ENCODE data around the gene ITPRIPL2. TPM values are rescaled to one million over a fixed set of nuclear protein-coding genes. Genes with fewer than 3 reads are reported as not detected.

The ITPRIPL2 gene
- total and polyA plus RNA-seq, 9 donors, result 12.9 to 40.6 (median 22.0) TPM

- no peaks in the 10 kb centered on the region for H3K36me3 ChIP-seq (ENCODE audit: control insufficient read depth, insufficient read depth, low read length)
- DNase-seq, result no peak
- H3K27ac ChIP-seq (ENCODE audit: low read length), result no peak overlapping the region
- H3K9me3 ChIP-seq (replicated peaks; ENCODE audit: control insufficient read depth, low read depth, low read length), result no peaks in the 10 kb centered on the region
- H3K4me1 ChIP-seq (ENCODE audit: control insufficient read depth, insufficient read depth, low read length), result no peaks in the 10 kb centered on the region
- no CpG with 5 or more reads among the region's 2 CpGs for WGBS (ENCODE audit: insufficient coverage)
- H3K4me3 ChIP-seq (ENCODE audit: low read length), result no peak overlapping the region
- H3K27me3 ChIP-seq (ENCODE audit: control insufficient read depth, insufficient read depth, low read length), result no peaks in the 10 kb centered on the region
Observed at GRCh38 chr16:19092653-19093410, 20.9 kb upstream of the ITPRIPL2 start.

- H3K4me1 ChIP-seq (ENCODE audit: control insufficient read depth, insufficient read depth, low read length), result no peaks in the 10 kb centered on the region
- no peaks in the 10 kb centered on the region for H3K9me3 ChIP-seq (replicated peaks; ENCODE audit: control insufficient read depth, low read depth, low read length)
- H3K4me3 ChIP-seq (ENCODE audit: low read length), result no peak overlapping the region
- H3K27me3 ChIP-seq (ENCODE audit: control insufficient read depth, insufficient read depth, low read length), result no peaks in the 10 kb centered on the region
- WGBS (ENCODE audit: insufficient coverage), result 63% methylated on average over 13 of the region's 15 CpGs
- no peak overlapping the region for H3K27ac ChIP-seq (ENCODE audit: low read length)
- no peak for DNase-seq
- H3K36me3 ChIP-seq (ENCODE audit: control insufficient read depth, insufficient read depth, low read length), result no peaks in the 10 kb centered on the region
Observed at GRCh38 chr16:19093631-19094541, 19.9 kb upstream of the ITPRIPL2 start.

- H3K4me3 ChIP-seq (ENCODE audit: low read length), result no peak overlapping the region
Observed at GRCh38 chr16:19094542-19095365, 19.0 kb upstream of the ITPRIPL2 start.

GRCh38 chr16:19095654-19096053, 18.1 kb upstream of the ITPRIPL2 start:
- H3K36me3 ChIP-seq (ENCODE audit: control insufficient read depth, insufficient read depth, low read length), result no peaks in the 10 kb centered on the region
- no peaks in the 10 kb centered on the region for H3K27me3 ChIP-seq (ENCODE audit: control insufficient read depth, insufficient read depth, low read length)
- no peak for DNase-seq
- no peak overlapping the region for H3K27ac ChIP-seq (ENCODE audit: low read length)
- no peaks in the 10 kb centered on the region for H3K4me1 ChIP-seq (ENCODE audit: control insufficient read depth, insufficient read depth, low read length)
- no peak overlapping the region for H3K4me3 ChIP-seq (ENCODE audit: low read length)
- no peaks in the 10 kb centered on the region for H3K9me3 ChIP-seq (replicated peaks; ENCODE audit: control insufficient read depth, low read depth, low read length)
- 100% methylated on average over 1 of the region's 5 CpGs for WGBS (ENCODE audit: insufficient coverage)

More at GRCh38 chr16:19094542-19095365, 19.0 kb upstream of the ITPRIPL2 start:
- no peak for DNase-seq
- no peak overlapping the region for H3K27ac ChIP-seq (ENCODE audit: low read length)
- 60% methylated on average over 2 of the region's 11 CpGs for WGBS (ENCODE audit: insufficient coverage)
- no peaks in the 10 kb centered on the region for H3K27me3 ChIP-seq (ENCODE audit: control insufficient read depth, insufficient read depth, low read length)
- no peaks in the 10 kb centered on the region for H3K4me1 ChIP-seq (ENCODE audit: control insufficient read depth, insufficient read depth, low read length)
- H3K9me3 ChIP-seq (replicated peaks; ENCODE audit: control insufficient read depth, low read depth, low read length), result no peaks in the 10 kb centered on the region
- H3K36me3 ChIP-seq (ENCODE audit: control insufficient read depth, insufficient read depth, low read length), result no peaks in the 10 kb centered on the region

GRCh38 chr16:19098173-19098572, 15.6 kb upstream of the ITPRIPL2 start:
- no peak overlapping the region for H3K4me3 ChIP-seq (ENCODE audit: low read length)
- no peaks in the 10 kb centered on the region for H3K27me3 ChIP-seq (ENCODE audit: control insufficient read depth, insufficient read depth, low read length)
- DNase-seq, result no peak
- no CpG with 5 or more reads among the region's 1 CpG for WGBS (ENCODE audit: insufficient coverage)
- no peaks in the 10 kb centered on the region for H3K36me3 ChIP-seq (ENCODE audit: control insufficient read depth, insufficient read depth, low read length)
- H3K27ac ChIP-seq (ENCODE audit: low read length), result no peak overlapping the region
- H3K4me1 ChIP-seq (ENCODE audit: control insufficient read depth, insufficient read depth, low read length), result no peaks in the 10 kb centered on the region
- no peaks in the 10 kb centered on the region for H3K9me3 ChIP-seq (replicated peaks; ENCODE audit: control insufficient read depth, low read depth, low read length)

- Histone ChIP-seq H3K4me1 (ENCODE audit: control insufficient read depth, insufficient read depth, low read length) (no peaks in the 10 kb centered on the region), H3K9me3 (replicated peaks; ENCODE audit: control insufficient read depth, low read depth, low read length) (no peaks in the 10 kb centered on the region), H3K27ac (ENCODE audit: low read length) (no peak overlapping the region), H3K27me3 (ENCODE audit: control insufficient read depth, insufficient read depth, low read length) (no peaks in the 10 kb centered on the region), H3K4me3 (ENCODE audit: low read length) (no peak overlapping the region), H3K36me3 (ENCODE audit: control insufficient read depth, insufficient read depth, low read length) (no peaks in the 10 kb centered on the region)
- no peak for DNase-seq
- 58% methylated on average over 4 of the region's 16 CpGs for WGBS (ENCODE audit: insufficient coverage)
Observed at GRCh38 chr16:19102187-19102872, 11.4 kb upstream of the ITPRIPL2 start.

- DNase-seq, result no peak
- no peaks in the 10 kb centered on the region for H3K9me3 ChIP-seq (replicated peaks; ENCODE audit: control insufficient read depth, low read depth, low read length)
- no peak overlapping the region for H3K4me3 ChIP-seq (ENCODE audit: low read length)
- no peaks in the 10 kb centered on the region for H3K36me3 ChIP-seq (ENCODE audit: control insufficient read depth, insufficient read depth, low read length)
- H3K27me3 ChIP-seq (ENCODE audit: control insufficient read depth, insufficient read depth, low read length), result no peaks in the 10 kb centered on the region
- WGBS (ENCODE audit: insufficient coverage), result 86% methylated on average over 1 of the region's 5 CpGs
- H3K4me1 ChIP-seq (ENCODE audit: control insufficient read depth, insufficient read depth, low read length), result no peaks in the 10 kb centered on the region
- H3K27ac ChIP-seq (ENCODE audit: low read length), result no peak overlapping the region
Observed at GRCh38 chr16:19104607-19105006, 9.2 kb upstream of the ITPRIPL2 start.

GRCh38 chr16:19105131-19105530, 8.6 kb upstream of the ITPRIPL2 start:
- no peaks in the 10 kb centered on the region for H3K27me3 ChIP-seq (ENCODE audit: control insufficient read depth, insufficient read depth, low read length)
- WGBS (ENCODE audit: insufficient coverage), result 41% methylated on average over 4 of the region's 6 CpGs
- DNase-seq, result no peak

GRCh38 chr16:19105891-19106624, 7.7 kb upstream of the ITPRIPL2 start:
- H3K4me3 ChIP-seq (ENCODE audit: low read length), result no peak overlapping the region
- no peaks in the 10 kb centered on the region for H3K27me3 ChIP-seq (ENCODE audit: control insufficient read depth, insufficient read depth, low read length)
- H3K36me3 ChIP-seq (ENCODE audit: control insufficient read depth, insufficient read depth, low read length), result no peaks in the 10 kb centered on the region
- H3K27ac ChIP-seq (ENCODE audit: low read length), result no peak overlapping the region
- DNase-seq, result no peak
- no peaks in the 10 kb centered on the region for H3K4me1 ChIP-seq (ENCODE audit: control insufficient read depth, insufficient read depth, low read length)
- no peaks in the 10 kb centered on the region for H3K9me3 ChIP-seq (replicated peaks; ENCODE audit: control insufficient read depth, low read depth, low read length)
- 69% methylated on average over 5 of the region's 11 CpGs for WGBS (ENCODE audit: insufficient coverage)

More at GRCh38 chr16:19105131-19105530, 8.6 kb upstream of the ITPRIPL2 start:
- H3K27ac ChIP-seq (ENCODE audit: low read length), result no peak overlapping the region
- H3K9me3 ChIP-seq (replicated peaks; ENCODE audit: control insufficient read depth, low read depth, low read length), result no peaks in the 10 kb centered on the region
- no peaks in the 10 kb centered on the region for H3K36me3 ChIP-seq (ENCODE audit: control insufficient read depth, insufficient read depth, low read length)
- no peaks in the 10 kb centered on the region for H3K4me1 ChIP-seq (ENCODE audit: control insufficient read depth, insufficient read depth, low read length)
- H3K4me3 ChIP-seq (ENCODE audit: low read length), result no peak overlapping the region
